Suprapubic skin (tissue), 4 donors: ENCODE data around the gene MAF.

ENCODE experiments used
- CTCF ChIP-seq, 2 donors: fragments of 200-600 bp in 1 of 2; fragments of 450-650 bp in 1 of 2; sonication (generic) in 1 of 2; IDR thresholded peaks; one replicate each; pipeline ENCODE4 v1.5.1; 2016 to 2019; ENCODE audit warnings: antibody characterized with exemption in 2 of 2, mild to moderate bottlenecking in 1 of 2, moderate library complexity in 1 of 2
- POLR2A ChIP-seq, 2 donors: fragments of 450-650 bp; IDR thresholded peaks; one replicate each; pipeline ENCODE4 v1.6.1; 2017; ENCODE audit warnings: antibody characterized with exemption in 2 of 2, mild to moderate bottlenecking in 2 of 2, moderate library complexity in 2 of 2
- POLR2AphosphoS5 ChIP-seq, 3 donors: sonication (generic); formaldehyde crosslinking; IDR thresholded peaks; one replicate each; pipeline ENCODE4 v1.6.1; 2017; ENCODE audit warnings: antibody characterized with exemption in 3 of 3

- TF ChIP-seq POLR2A (IDR thresholded peaks at IDR 0.05) (no peak), CTCF (IDR thresholded peaks at IDR 0.05) (no peak), POLR2AphosphoS5 (IDR thresholded peaks at IDR 0.05) (no peak)
Observed at GRCh38 chr16:79573884-79574283, 26.7 kb downstream of the MAF start.
